HepG2 (cell line): ENCODE measurements around the gene SETD1A. TPM values are rescaled to one million over a fixed set of nuclear protein-coding genes. Genes with fewer than 3 reads are reported as not detected.

Experiments
- DR1 ChIP-seq: sonication (generic); formaldehyde crosslinking; IDR thresholded peaks from 2 replicates; pipeline ENCODE4 v1.8.0; 2021; ENCODE audit warnings: mild to moderate bottlenecking, missing genetic modification reagents, inconsistent platforms
- HIC2 ChIP-seq: sonication (generic); formaldehyde crosslinking; IDR thresholded peaks from 2 replicates; pipeline ENCODE4 v1.9.0; 2022; ENCODE audit warnings: low read depth, missing genetic modification reagents
- HNF1A ChIP-seq, 2 experiments: sonication (generic) in 1 of 2; formaldehyde crosslinking in 1 of 2; IDR thresholded peaks; 2 replicates each; pipeline versions ENCODE4 v1.4.0 to v1.6.1; 2016 to 2020; ENCODE audit warnings: borderline replicate concordance in 1 of 2, low read depth in 1 of 2, mild to moderate bottlenecking in 1 of 2, missing genetic modification reagents in 1 of 2
- HOXA7 ChIP-seq: sonication (generic); formaldehyde crosslinking; IDR thresholded peaks from 2 replicates; pipeline ENCODE4 v1.8.1; 2022; ENCODE audit warnings: mild to moderate bottlenecking, missing genetic modification reagents, moderate library complexity
- MXD1 ChIP-seq: sonication (generic); formaldehyde crosslinking; IDR thresholded peaks from 2 replicates; pipeline ENCODE4 v1.4.0; 2020; ENCODE audit warnings: mild to moderate bottlenecking, missing genetic modification reagents
- NR0B2 ChIP-seq: sonication (generic); formaldehyde crosslinking; IDR thresholded peaks from 2 replicates; pipeline ENCODE4 v1.4.0; 2020; ENCODE audit warnings: mild to moderate bottlenecking, missing genetic modification reagents
- TERF1 ChIP-seq: sonication (generic); formaldehyde crosslinking; IDR thresholded peaks from 2 replicates; pipeline ENCODE4 v1.8.0; 2022; ENCODE audit warnings: mild to moderate bottlenecking, missing genetic modification reagents, moderate library complexity
- THYN1 ChIP-seq: sonication (generic); formaldehyde crosslinking; IDR thresholded peaks from 2 replicates; pipeline ENCODE4 v1.8.1; 2023; ENCODE audit warnings: low read depth, mild to moderate bottlenecking, moderate library complexity, missing genetic modification reagents, borderline replicate concordance
- TMF1 ChIP-seq: sonication (generic); formaldehyde crosslinking; IDR thresholded peaks from 2 replicates; pipeline ENCODE4 v1.8.1; 2022; ENCODE audit warnings: low read depth, missing genetic modification reagents
- TOE1 ChIP-seq: sonication (generic); formaldehyde crosslinking; IDR thresholded peaks from 2 replicates; pipeline ENCODE4 v1.4.0; 2020; ENCODE audit warnings: mild to moderate bottlenecking, missing genetic modification reagents
- ZNF18 ChIP-seq: sonication (generic); formaldehyde crosslinking; IDR thresholded peaks from 2 replicates; pipeline ENCODE4 v1.8.0; 2022; ENCODE audit warnings: mild to moderate bottlenecking, missing genetic modification reagents; ENCODE audit not compliant: insufficient replicate concordance
- ZNF546 ChIP-seq: sonication (generic); formaldehyde crosslinking; conservative IDR thresholded peaks from 2 replicates; pipeline ENCODE4 v1.8.1; 2023; ENCODE audit warnings: mild to moderate bottlenecking, missing genetic modification reagents
- ZNF749 ChIP-seq: sonication (generic); formaldehyde crosslinking; IDR thresholded peaks from 2 replicates; pipeline ENCODE4 v1.8.0; 2022; ENCODE audit warnings: mild to moderate bottlenecking, missing genetic modification reagents, moderate library complexity, borderline replicate concordance
- ZSCAN21 ChIP-seq: sonication (generic); formaldehyde crosslinking; IDR thresholded peaks from 2 replicates; pipeline ENCODE4 v1.8.0; 2022; ENCODE audit warnings: mild to moderate bottlenecking, missing genetic modification reagents, moderate library complexity, borderline replicate concordance
- polyA plus RNA-seq, 8 experiments: library from polyadenylated mRNA; depleted of rRNA in 3 of 8; stranded (reverse) in 7 of 8; unstranded in 1 of 8; fragments of >200 nt; fragmentation: Illumina TruSeq in 4 of 8; extraction: Trizol in 4 of 8; gene quantifications; 2 replicates each; pipeline versions ENCODE4 v1.2.1 to v1.2.3, GENCODE V29; 2011 to 2016; ENCODE audit warnings: low read depth in 4 of 8, missing spikeins in 1 of 8, mixed read lengths in 1 of 8; ENCODE audit not compliant: insufficient read depth in 1 of 8
- total RNA-seq, 5 experiments: library from RNA; depleted of rRNA; stranded (reverse); fragments of >200 nt; fragmentation: Illumina TruSeq; extraction: Trizol; gene quantifications; 2 replicates each; pipeline ENCODE4 v1.2.3, GENCODE V29; 2016; ENCODE audit warnings: low read depth in 1 of 5

The SETD1A gene
- total and polyA plus RNA-seq, 2 of the 13 experiments (the other 11 are each of a cell fraction or from before 2014, with no cell fraction given), result 3.8 to 5.6 TPM

GRCh38 chr16:30984669-30985400 lies 27.3 kb downstream of the SETD1A start, which contains the start of gene HSD3B7 (continued):
- TF ChIP-seq NR0B2 (CRISPR knock-in tag), result peak; percentile 80; the same call in 1 of the 2 replicates
- TF ChIP-seq ZNF546 (CRISPR knock-in tag), result no peak; the same call in none of the 2 replicates
- TF ChIP-seq TERF1 (CRISPR knock-in tag), result no peak
- TF ChIP-seq TOE1, result 0 out of 2 replicates have a peak, but pooled peaks have one; percentile 76
- TF ChIP-seq ZNF749 (CRISPR knock-in tag), result 0 out of 2 replicates have a peak, but pooled peaks have one; percentile 16
- TF ChIP-seq TMF1 (CRISPR knock-in tag), result no peak; the same call in 1 of the 2 replicates
- 0 out of 2 replicates have a peak, but pooled peaks have one; percentile 36 for TF ChIP-seq MXD1
- no peak for TF ChIP-seq ZNF18
- no peak for TF ChIP-seq THYN1 (CRISPR knock-in tag)
- 0 out of 2 replicates have a peak, but pooled peaks have one; percentile 5 for TF ChIP-seq ZSCAN21
- TF ChIP-seq HIC2, result no peak
- TF ChIP-seq HOXA7 (CRISPR knock-in tag), result no peak
- no peak for TF ChIP-seq HNF1A (IDR thresholded peaks at IDR 0.05; ENCODE audit: low read depth)
- no peak; the same call in 1 of the 2 replicates for TF ChIP-seq HNF1A (CRISPR knock-in tag; IDR thresholded peaks at IDR 0.05; ENCODE audit: borderline replicate concordance)
- TF ChIP-seq DR1 (CRISPR knock-in tag), result peak; percentile 22; the same call in 1 of the 2 replicates
